ENCODE data around the gene DPYSL3.
A peak's percentile ranks its signal among the peaks of the same experiment; 100 is the strongest.

DNA sequence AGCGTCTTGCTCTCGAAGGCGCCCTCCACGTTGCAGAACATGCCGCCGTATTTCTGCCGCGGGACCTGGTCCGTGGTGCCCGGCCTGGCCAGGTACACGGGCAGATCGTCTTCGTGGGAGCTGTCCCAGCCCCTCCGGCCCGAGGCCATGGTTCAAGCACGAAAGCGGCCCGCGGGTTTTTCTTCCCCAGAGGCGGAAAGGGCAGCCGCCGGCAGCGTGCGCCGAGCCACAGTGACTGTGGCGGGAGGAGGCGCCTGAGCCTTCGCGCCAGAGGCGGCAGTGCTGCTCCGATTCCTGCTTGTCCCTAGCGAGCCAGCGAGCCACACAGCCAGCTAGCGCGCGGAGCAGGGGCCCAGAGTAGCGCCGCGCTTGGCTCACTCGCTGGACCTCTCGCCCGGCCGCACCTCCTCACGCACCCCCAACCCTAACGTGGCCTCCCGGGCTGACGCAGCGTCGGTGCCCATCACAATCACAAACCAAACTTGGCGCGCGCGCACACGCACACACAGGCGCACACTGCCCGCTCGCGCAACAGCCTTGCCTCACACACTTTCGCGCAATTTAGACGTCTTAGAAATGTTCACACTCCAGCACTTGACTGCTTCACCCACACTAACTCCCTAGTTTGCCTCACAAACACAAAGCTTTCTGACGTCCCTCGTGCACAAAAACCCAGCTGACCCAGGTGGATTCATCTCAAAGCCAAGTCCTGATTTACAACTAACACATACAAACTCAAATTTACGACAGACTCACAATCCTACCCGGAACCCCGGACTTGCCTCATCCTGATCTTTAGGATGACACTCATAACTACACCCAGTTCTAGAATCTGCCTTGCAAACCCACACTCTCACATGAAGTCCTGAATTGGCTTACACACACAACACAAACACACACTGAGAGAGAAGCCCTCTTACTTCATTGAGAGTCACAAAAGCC lies at the start of gene DPYSL3:
- TF ChIP-seq REST (IDR thresholded peaks at IDR 0.05) (no peak), FOXA1 (IDR thresholded peaks at IDR 0.05) (no peak), TAF1 (conservative IDR thresholded peaks at IDR 0.05) (no peak), RAD21 (IDR thresholded peaks at IDR 0.05) (peak; percentile 14 to 40), GABPA (IDR thresholded peaks at IDR 0.05 in 1 of 2, conservative IDR thresholded peaks at IDR 0.05 in 1 of 2) (no peak), SP1 (IDR thresholded peaks at IDR 0.05) (no peak)
- TF ChIP-seq, protein P1, sequence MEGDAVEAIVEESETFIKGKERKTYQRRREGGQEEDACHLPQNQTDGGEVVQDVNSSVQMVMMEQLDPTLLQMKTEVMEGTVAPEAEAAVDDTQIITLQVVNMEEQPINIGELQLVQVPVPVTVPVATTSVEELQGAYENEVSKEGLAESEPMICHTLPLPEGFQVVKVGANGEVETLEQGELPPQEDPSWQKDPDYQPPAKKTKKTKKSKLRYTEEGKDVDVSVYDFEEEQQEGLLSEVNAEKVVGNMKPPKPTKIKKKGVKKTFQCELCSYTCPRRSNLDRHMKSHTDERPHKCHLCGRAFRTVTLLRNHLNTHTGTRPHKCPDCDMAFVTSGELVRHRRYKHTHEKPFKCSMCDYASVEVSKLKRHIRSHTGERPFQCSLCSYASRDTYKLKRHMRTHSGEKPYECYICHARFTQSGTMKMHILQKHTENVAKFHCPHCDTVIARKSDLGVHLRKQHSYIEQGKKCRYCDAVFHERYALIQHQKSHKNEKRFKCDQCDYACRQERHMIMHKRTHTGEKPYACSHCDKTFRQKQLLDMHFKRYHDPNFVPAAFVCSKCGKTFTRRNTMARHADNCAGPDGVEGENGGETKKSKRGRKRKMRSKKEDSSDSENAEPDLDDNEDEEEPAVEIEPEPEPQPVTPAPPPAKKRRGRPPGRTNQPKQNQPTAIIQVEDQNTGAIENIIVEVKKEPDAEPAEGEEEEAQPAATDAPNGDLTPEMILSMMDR (IDR thresholded peaks at IDR 0.05; ENCODE audit: low read depth, low read length, missing input control), result no peak
- TF ChIP-seq, protein P2, sequence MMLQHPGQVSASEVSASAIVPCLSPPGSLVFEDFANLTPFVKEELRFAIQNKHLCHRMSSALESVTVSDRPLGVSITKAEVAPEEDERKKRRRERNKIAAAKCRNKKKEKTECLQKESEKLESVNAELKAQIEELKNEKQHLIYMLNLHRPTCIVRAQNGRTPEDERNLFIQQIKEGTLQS (IDR thresholded peaks at IDR 0.05), result no peak
- TF ChIP-seq, protein P3, sequence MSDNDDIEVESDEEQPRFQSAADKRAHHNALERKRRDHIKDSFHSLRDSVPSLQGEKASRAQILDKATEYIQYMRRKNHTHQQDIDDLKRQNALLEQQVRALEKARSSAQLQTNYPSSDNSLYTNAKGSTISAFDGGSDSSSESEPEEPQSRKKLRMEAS (IDR thresholded peaks at IDR 0.05), result no peak

Data from liver (tissue), 3 donors.